GF-D8 (cell line): ENCODE data around the gene ANAPC10.
"Not testable (repeated sequence)": the region's sequence is repeated elsewhere in the genome, so short reads cannot be mapped to it uniquely, and the experiment has no call there.

Experiments used
- DNase-seq: peaks from one replicate; lab custom pipeline; 2025; lab: John Stamatoyannopoulos, UW

The ANAPC10 gene

GRCh38 chr4:145003675-145004074 lies 94.3 kb downstream of the ANAPC10 start:
- DNase-seq: no peak

GRCh38 chr4:145001635-145002034 lies 96.4 kb downstream of the ANAPC10 start:
- no peak for DNase-seq

GRCh38 chr4:145000656-145001055 lies 97.3 kb downstream of the ANAPC10 start:
- DNase-seq: not testable (repeated sequence)

GRCh38 chr4:144989306-144989705 lies 108.7 kb downstream of the ANAPC10 start:
- no peak for DNase-seq

GRCh38 chr4:144985531-144985930 lies 112.5 kb downstream of the ANAPC10 start:
- DNase-seq: no peak

GRCh38 chr4:144985014-144985413 lies 113.0 kb downstream of the ANAPC10 start:
- DNase-seq: no peak

- DNase-seq: no peak
These were observed 113.8 kb downstream of the ANAPC10 start for GRCh38 chr4:144984241-144984640.

GRCh38 chr4:144975718-144976117 lies 122.3 kb downstream of the ANAPC10 start:
- no peak for DNase-seq

GRCh38 chr4:144970597-144970996 lies 127.4 kb downstream of the ANAPC10 start:
- DNase-seq: no peak

- DNase-seq: no peak
These were observed 128.2 kb downstream of the ANAPC10 start for GRCh38 chr4:144969821-144970220.

- DNase-seq: no peak
These were observed 129.4 kb downstream of the ANAPC10 start for GRCh38 chr4:144968606-144969005.

- DNase-seq: no peak
These were observed 130.8 kb downstream of the ANAPC10 start for GRCh38 chr4:144967161-144967560.

GRCh38 chr4:144962300-144962699 lies 135.7 kb downstream of the ANAPC10 start:
- no peak for DNase-seq

- no peak for DNase-seq
These were observed 142.9 kb downstream of the ANAPC10 start for GRCh38 chr4:144955104-144955503.

GRCh38 chr4:144954230-144954629 lies 143.8 kb downstream of the ANAPC10 start:
- no peak for DNase-seq

GRCh38 chr4:144948421-144948820 lies 149.6 kb downstream of the ANAPC10 start:
- DNase-seq: no peak

GRCh38 chr4:144948009-144948408 lies 150.0 kb downstream of the ANAPC10 start:
- DNase-seq: no peak
